ENCODE data around the gene ETFA. TPM values are rescaled to one million over a fixed set of nuclear protein-coding genes. Genes with fewer than 3 reads are reported as not detected.

The ETFA gene
- total and polyA plus RNA-seq, 7 donors, result 58.4 to 476 (median 102) TPM

DNA sequence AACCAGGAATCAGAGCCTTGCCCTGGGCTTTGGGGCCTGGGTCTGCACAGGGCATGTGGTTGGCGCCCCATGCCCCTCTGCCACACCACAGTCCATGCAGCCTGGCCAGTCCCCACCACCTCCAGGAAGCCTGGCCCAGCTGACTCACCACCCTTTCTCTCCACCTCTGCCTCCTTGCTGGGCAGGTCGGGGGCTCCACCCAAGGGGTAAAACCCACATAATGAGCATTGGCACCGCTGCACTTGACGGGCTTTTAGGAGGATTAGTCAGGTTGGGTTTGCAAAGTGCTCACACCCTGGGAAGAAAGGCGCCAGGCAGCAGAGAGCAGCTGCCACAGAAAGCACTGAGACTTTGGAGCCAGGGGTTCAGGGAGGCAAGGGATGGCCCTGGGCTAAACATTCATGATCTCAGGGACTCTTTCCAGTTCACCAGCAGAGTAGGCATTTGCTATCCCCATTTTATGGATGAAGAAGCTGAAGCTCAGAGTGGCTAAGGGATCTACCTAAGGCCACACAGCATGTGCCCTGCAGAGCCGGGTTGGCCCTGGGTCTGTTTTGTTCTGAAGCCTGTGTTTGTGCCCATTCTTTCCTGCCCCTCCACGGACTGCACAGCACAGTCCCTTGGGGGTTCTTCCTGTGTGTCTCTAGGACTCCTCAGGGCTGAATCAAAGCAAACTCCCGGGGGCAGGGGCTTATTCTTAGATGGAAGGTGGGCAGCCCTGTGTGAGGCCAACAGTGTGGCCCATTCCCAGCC lies 113.4 kb downstream of the ETFA start:
- DNase-seq, result peak; percentile 56
- no peaks in the 10 kb centered on the region for H3K9me3 ChIP-seq
- intact Hi-C loops (cut with DNase I), result loop anchor here (2.0 kb wide), 1 partner anchor 113 kb away; the partner anchor contains the start of gene ETFA
- WGBS, 2 donors, result 62 to 79% methylated on average over 8 of the region's 8 CpGs
- peaks cover 0 to 42% (median 39%) of the 10 kb centered on the region in 4 donors for H3K4me1 ChIP-seq
- H3K27me3 ChIP-seq, result peaks cover 0 to under 1% (median under 1%) of the 10 kb centered on the region in 3 donors
- peak overlapping the region in 2 of 4 donors; percentile 72 to 75 for H3K27ac ChIP-seq
- TF ChIP-seq EP300 (IDR thresholded peaks at IDR 0.05), result no peak
- TF ChIP-seq POLR2A (IDR thresholded peaks at IDR 0.05), result no peak
- TF ChIP-seq POLR2AphosphoS5 (IDR thresholded peaks at IDR 0.05), result no peak
- TF ChIP-seq CTCF (IDR thresholded peaks at IDR 0.05), result no peak
- H3K4me3 ChIP-seq, result no peak overlapping the region
- H3K36me3 ChIP-seq, result no peaks in the 10 kb centered on the region

DNA sequence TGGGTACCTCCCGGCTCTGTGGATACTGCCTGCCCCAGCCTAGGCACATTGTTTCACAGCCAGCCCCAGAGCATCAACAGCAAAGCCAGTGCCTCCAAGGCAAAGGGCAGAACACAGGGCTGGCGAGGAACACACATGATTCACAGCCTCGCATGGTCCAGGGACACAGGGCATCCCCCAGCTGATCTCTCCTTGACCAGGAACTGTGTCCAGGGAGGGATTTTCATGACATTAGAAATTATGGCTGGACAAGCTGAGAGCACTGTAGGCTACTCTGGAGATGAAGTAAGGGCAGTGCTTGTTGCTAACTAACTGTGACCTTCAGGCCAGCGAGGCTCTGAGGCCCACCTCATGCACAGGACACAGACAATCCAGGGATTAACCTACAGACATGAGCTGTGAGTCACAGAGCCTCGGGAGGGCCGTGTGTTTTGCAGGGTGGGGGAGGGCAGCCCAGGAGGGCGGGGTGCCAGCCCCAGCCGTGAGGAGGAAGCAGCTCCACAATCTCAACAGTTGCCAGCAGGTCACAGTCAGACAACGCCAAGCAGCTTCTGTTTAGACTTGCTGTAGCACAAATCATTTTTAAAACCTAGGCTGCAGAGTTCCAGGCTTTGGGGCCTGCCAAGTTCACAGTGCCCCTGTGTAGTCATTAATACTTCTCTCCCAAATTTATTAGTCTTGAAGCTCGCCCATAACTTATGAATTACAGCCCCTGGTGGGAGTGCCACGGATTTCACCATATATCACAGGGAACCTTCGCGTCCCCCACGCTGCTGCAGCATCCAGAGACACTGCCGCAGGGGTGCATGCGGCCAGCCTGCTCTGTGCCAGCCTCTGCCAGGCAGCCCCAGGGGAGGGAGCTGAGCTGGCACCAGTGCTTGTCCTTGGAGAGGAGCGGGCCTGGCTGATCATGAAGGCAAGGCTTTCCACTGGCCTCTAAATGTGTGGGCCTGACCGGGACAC lies 114.7 kb downstream of the ETFA start:
- intact Hi-C loops (cut with DNase I), result loop anchor here (2.0 kb wide), 1 partner anchor 114 kb away; the partner anchor contains the start of gene ETFA
- H3K27me3 ChIP-seq, result peaks cover 0 to 14% (median 13%) of the 10 kb centered on the region in 3 donors
- H3K27ac ChIP-seq, result peak overlapping the region; percentile 50 to 75 (median 64)
- no peak overlapping the region for H3K4me3 ChIP-seq
- H3K4me1 ChIP-seq, result peaks cover 0 to 44% (median 39%) of the 10 kb centered on the region in 4 donors
- WGBS, 2 donors, result 29 to 52% methylated on average over 18 of the region's 18 CpGs
- H3K9me3 ChIP-seq, result no peaks in the 10 kb centered on the region
- peak; percentile 95 for DNase-seq
- TF ChIP-seq POLR2AphosphoS5 (IDR thresholded peaks at IDR 0.05), result peak; percentile 61 to 88 (median 82)
- peak in 2 of 4 donors; percentile 61 to 62 for TF ChIP-seq EP300 (IDR thresholded peaks at IDR 0.05)
- TF ChIP-seq POLR2A (IDR thresholded peaks at IDR 0.05), result no peak
- peak in 2 of 4 experiments; percentile 7 to 9 for TF ChIP-seq CTCF (IDR thresholded peaks at IDR 0.05)
- no peaks in the 10 kb centered on the region for H3K36me3 ChIP-seq

DNA sequence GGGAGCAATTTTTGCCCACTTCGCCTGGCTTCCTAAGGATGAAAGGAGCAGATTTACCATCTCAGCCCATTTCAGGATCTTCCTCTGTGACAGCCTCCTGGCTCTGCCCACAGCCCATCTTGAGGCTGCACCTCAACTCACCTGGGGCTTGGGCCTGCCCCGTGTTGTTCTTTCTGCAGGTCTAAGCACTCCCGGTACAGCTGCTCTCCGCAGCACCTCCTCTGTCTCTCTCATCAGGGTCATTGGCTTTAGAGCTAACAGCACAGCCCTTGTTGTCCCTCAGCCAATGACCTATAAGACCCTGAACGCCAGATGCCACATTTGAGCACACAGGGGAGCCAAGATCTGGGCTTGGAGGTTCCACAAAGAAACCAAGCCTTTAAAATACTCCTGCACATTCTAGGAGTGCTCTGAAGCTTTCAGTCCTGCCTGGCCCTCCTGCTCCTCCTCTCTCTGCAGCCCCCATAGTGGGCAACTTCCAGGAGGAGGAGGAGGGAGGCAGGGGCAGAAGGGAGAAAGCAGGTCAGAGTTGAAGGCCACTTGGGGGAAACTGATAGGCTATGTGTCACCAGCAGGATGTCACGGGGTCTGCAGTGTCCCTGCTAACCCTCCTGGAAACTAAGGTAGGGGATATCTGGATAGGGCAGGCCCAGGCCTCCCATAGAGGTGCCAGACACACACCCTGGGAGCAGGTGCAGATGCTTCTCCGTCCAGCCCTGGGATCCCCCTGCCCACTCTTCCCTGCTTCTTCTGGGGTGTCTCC lies 115.6 kb downstream of the ETFA start:
- Histone ChIP-seq H3K27ac (peak overlapping the region in 3 of 4 donors; percentile 44 to 75 (median 72)), H3K36me3 (no peaks in the 10 kb centered on the region), H3K27me3 (peaks cover 0 to 21% (median 19%) of the 10 kb centered on the region in 3 donors), H3K4me1 (peaks cover 0 to 53% (median 46%) of the 10 kb centered on the region in 4 donors), H3K4me3 (no peak overlapping the region), H3K9me3 (no peaks in the 10 kb centered on the region)
- no peak for DNase-seq
- intact Hi-C loops (cut with DNase I), result loop anchor here (2.0 kb wide), 1 partner anchor 115 kb away; the partner anchor contains the start of gene ETFA
- TF ChIP-seq CTCF (IDR thresholded peaks at IDR 0.05) (no peak), POLR2AphosphoS5 (IDR thresholded peaks at IDR 0.05) (no peak), POLR2A (IDR thresholded peaks at IDR 0.05) (no peak), EP300 (IDR thresholded peaks at IDR 0.05) (no peak)
- 92 to 93% methylated on average over 7 of the region's 7 CpGs for WGBS, 2 donors

DNA sequence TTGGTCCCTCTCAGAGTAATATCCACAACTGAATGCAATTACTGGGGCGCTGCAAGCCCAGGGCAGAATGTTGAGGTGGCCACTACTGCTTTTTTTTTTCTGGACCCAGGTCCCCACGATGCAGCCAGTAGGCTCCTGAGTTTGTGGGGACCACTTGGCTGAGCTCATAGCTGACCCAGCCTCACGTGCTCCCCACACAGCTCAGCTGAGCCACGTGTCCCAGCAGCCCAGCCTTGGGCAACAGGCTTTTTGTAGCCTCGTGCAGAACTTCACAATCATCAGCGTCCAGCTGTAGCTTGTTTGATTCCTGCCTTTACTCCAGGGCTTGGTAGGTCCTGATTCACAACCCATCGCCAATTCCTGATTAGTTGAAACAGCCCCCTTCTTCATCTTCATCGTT lies 117.3 kb downstream of the ETFA start:
- TF ChIP-seq POLR2A (IDR thresholded peaks at IDR 0.05) (no peak), EP300 (IDR thresholded peaks at IDR 0.05) (no peak), CTCF (IDR thresholded peaks at IDR 0.05) (no peak), POLR2AphosphoS5 (IDR thresholded peaks at IDR 0.05) (no peak)
- intact Hi-C loops (cut with DNase I), result loop anchor here (5.0 kb wide), 1 partner anchor 138 kb away; no protein-coding TSS in a partner anchor
- H3K27me3 ChIP-seq, result peaks cover 0 to 37% (median 31%) of the 10 kb centered on the region in 3 donors
- no peak overlapping the region for H3K27ac ChIP-seq
- 43 to 74% methylated on average over 8 of the region's 8 CpGs for WGBS, 2 donors
- no peak for DNase-seq
- H3K9me3 ChIP-seq, result no peaks in the 10 kb centered on the region
- no peaks in the 10 kb centered on the region for H3K36me3 ChIP-seq
- no peak overlapping the region for H3K4me3 ChIP-seq
- peaks cover 0 to 46% (median 44%) of the 10 kb centered on the region in 4 donors for H3K4me1 ChIP-seq

All from sigmoid colon (tissue), 7 donors.